ENCODE data around the gene TFAP2E.
A peak's percentile ranks its signal among the peaks of the same experiment; 100 is the strongest.

Gene TFAP2E

GRCh38 chr1:35633547-35633946, 60.4 kb downstream of the TFAP2E start:
- TF ChIP-seq CTCF (IDR thresholded peaks at IDR 0.05; ENCODE audit: low read depth, low read length) (no peak), MAX (IDR thresholded peaks at IDR 0.05; ENCODE audit: low read depth, low read length) (no peak), MYC (IDR thresholded peaks at IDR 0.05; ENCODE audit: low read depth, low read length) (no peak), POLR2A (IDR thresholded peaks at IDR 0.05; ENCODE audit: extremely low read depth, insufficient read length) (no peak)
- no peak overlapping the region for H3K4me3 ChIP-seq (ENCODE audit: low read depth, low read length)
- DNase-seq (ENCODE audit: low read depth), result no peak

DNA sequence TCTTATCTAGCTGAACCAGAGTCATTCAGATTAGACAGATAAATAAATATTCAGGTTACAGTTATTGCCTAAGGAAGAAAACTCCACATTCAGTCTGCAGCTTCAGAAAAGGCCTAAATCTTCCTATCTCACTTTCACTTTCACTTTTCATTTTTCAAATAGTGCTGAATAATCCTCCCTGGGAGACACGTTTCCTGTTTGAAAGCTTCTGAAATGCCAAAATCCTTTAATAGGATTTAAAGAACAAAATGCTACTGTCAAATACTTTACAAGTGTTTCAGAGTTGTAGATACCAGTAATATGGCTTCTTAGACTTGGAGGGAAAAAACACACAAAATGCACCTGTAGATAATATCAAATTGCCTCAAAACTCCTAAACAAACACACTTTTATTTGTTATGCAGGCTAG, 64.3 kb downstream of the TFAP2E start:
- peak; percentile 63 for DNase-seq (ENCODE audit: low read depth)
- H3K4me3 ChIP-seq (ENCODE audit: low read depth, low read length), result peak overlapping the region; percentile 68
- no peak for TF ChIP-seq MYC (IDR thresholded peaks at IDR 0.05; ENCODE audit: low read depth, low read length)

DNA sequence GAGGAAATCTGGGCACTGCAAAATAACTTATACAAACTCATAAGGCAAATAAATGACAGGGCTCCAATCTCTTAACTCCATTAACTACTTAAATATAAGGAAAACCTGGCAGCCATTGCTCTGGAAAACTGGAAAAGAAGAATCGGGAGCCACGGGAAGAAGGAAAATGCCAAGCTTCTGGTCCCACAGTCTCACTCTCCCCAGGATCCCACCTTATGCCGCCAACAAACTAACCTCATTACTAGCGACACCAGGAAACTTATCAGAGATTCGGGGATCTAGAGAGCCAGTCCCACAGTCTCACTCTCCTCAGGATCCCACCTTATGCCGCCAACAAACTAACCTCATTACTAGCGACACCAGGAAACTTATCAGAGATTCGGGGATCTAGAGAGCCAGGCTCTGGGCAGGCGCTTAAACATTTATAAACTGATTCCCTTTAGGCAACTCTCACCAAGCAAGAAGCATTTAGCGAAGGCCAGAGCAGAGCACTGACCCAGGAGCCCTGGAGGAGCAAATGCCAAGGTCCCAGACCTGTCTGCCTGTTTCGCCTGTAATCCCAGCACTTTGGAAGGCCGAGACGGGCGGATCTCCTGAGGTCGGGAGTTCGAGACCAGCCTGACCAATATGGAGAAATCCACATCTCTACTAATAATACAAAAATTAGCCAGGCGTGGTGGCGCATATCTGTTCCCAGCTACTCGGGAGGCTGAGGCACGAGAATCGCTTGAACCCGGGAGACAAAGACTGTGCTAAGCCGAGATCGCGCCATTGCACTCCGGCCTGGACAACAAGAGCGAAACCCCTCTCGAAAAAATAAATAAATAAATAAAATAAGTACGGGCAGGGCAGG, 67.5 kb downstream of the TFAP2E start:
- TF ChIP-seq MYC (IDR thresholded peaks at IDR 0.05; ENCODE audit: low read depth, low read length) (no peak), MAX (IDR thresholded peaks at IDR 0.05; ENCODE audit: low read depth, low read length) (no peak), POLR2A (IDR thresholded peaks at IDR 0.05; ENCODE audit: extremely low read depth, insufficient read length) (no peak), CTCF (IDR thresholded peaks at IDR 0.05; ENCODE audit: low read depth, low read length) (no peak)
- DNase-seq (ENCODE audit: low read depth), result peak; percentile 11
- H3K4me3 ChIP-seq (ENCODE audit: low read depth, low read length), result peak overlapping the region; percentile 95

GRCh38 chr1:35641233-35641866, 68.2 kb downstream of the TFAP2E start, which contains the start of gene PSMB2:
Gene PSMB2, minus strand, starts transcription at chr1:35641526. Its CDS starts 94 bp downstream, at chr1:35641432.
- TF ChIP-seq MYC (IDR thresholded peaks at IDR 0.05; ENCODE audit: low read depth, low read length) (peak; percentile 90), CTCF (IDR thresholded peaks at IDR 0.05; ENCODE audit: low read depth, low read length) (no peak), POLR2A (IDR thresholded peaks at IDR 0.05; ENCODE audit: extremely low read depth, insufficient read length) (peak; percentile 86), MAX (IDR thresholded peaks at IDR 0.05; ENCODE audit: low read depth, low read length) (peak; percentile 81; the same call in 1 of the 2 replicates)
- peak; percentile 97 for DNase-seq (ENCODE audit: low read depth)
- peak within 1 kb of the TSS; percentile 95 for H3K4me3 ChIP-seq (ENCODE audit: low read depth, low read length)

- DNase-seq (ENCODE audit: low read depth), result peak; percentile 16
- TF ChIP-seq CTCF (IDR thresholded peaks at IDR 0.05; ENCODE audit: low read depth, low read length), result no peak
- TF ChIP-seq MAX (IDR thresholded peaks at IDR 0.05; ENCODE audit: low read depth, low read length), result no peak
- TF ChIP-seq POLR2A (IDR thresholded peaks at IDR 0.05; ENCODE audit: extremely low read depth, insufficient read length), result no peak
- TF ChIP-seq MYC (IDR thresholded peaks at IDR 0.05; ENCODE audit: low read depth, low read length), result no peak
- H3K4me3 ChIP-seq (ENCODE audit: low read depth, low read length), result peak overlapping the region; percentile 95
Observed at GRCh38 chr1:35642471-35642955, 69.4 kb downstream of the TFAP2E start.

DNA sequence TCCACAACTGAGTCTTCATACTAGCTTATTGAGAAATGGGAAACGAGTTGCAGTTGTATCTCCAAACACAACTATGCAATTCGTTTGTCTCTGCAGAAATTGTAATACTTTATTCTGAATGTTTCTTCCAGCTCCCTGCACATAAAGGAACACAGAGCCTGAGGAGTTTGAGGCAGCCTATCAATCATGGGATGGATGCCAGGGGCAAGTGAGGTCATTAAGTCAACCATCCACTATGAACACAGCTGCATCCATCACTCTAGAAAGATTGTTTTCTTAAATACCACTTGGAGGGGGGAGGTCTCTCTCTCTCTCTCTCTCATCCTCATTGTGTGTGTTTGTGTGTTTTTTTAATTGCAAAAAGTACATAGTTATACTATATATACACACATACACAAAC, 71.1 kb downstream of the TFAP2E start:
- no peak for DNase-seq (ENCODE audit: low read depth)
- TF ChIP-seq MYC (IDR thresholded peaks at IDR 0.05; ENCODE audit: low read depth, low read length), result no peak
- TF ChIP-seq POLR2A (IDR thresholded peaks at IDR 0.05; ENCODE audit: extremely low read depth, insufficient read length), result no peak
- TF ChIP-seq MAX (IDR thresholded peaks at IDR 0.05; ENCODE audit: low read depth, low read length), result no peak
- no peak for TF ChIP-seq CTCF (IDR thresholded peaks at IDR 0.05; ENCODE audit: low read depth, low read length)
- H3K4me3 ChIP-seq (ENCODE audit: low read depth, low read length), result no peak overlapping the region

Data from NB4 (cell line).